H9 (cell line): ENCODE data around the gene HYAL3. TPM values are rescaled to one million over a fixed set of nuclear protein-coding genes. Genes with fewer than 3 reads are reported as not detected.

Source experiments
- DNase-seq: peaks from one replicate; pipeline ENCODE4 v3.0.0-alpha.2; 2017
- H2AFZ ChIP-seq: one replicate; pipeline ENCODE4 v1.6.1; 2013; ENCODE audit warnings: mild to moderate bottlenecking, low read length, control low read depth, moderate library complexity
- H2AK5ac ChIP-seq: 2 replicates; pipeline ENCODE4 v1.6.1; 2013; ENCODE audit warnings: low read length, control low read depth, mixed read lengths; ENCODE audit not compliant: insufficient read length
- H2BK120ac ChIP-seq: one replicate; pipeline ENCODE4 v1.6.1; 2013; ENCODE audit warnings: low read depth, mild to moderate bottlenecking, low read length, control low read depth, inconsistent platforms; ENCODE audit not compliant: poor library complexity, severe bottlenecking
- H2BK12ac ChIP-seq: 2 replicates; pipeline ENCODE4 v1.6.1; 2013; ENCODE audit warnings: low read length, control low read depth, mixed read lengths, low read depth; ENCODE audit not compliant: insufficient read length
- H2BK15ac ChIP-seq: 2 replicates; pipeline ENCODE4 v1.6.1; 2013; ENCODE audit warnings: low read depth, low read length, control low read depth
- H2BK20ac ChIP-seq: one replicate; pipeline ENCODE4 v1.6.1; 2013; ENCODE audit warnings: low read depth, mild to moderate bottlenecking, low read length, control low read depth, inconsistent platforms; ENCODE audit not compliant: poor library complexity, severe bottlenecking
- H2BK5ac ChIP-seq: 2 replicates; pipeline ENCODE4 v1.6.1; 2013; ENCODE audit warnings: low read length, control low read depth, mixed read lengths; ENCODE audit not compliant: insufficient read length
- H3K14ac ChIP-seq: 2 replicates; pipeline ENCODE4 v1.6.1; 2013; ENCODE audit warnings: low read length, control low read depth; ENCODE audit not compliant: insufficient read depth
- H3K18ac ChIP-seq: 2 replicates; pipeline ENCODE4 v1.6.1; 2013; ENCODE audit warnings: low read depth, mild to moderate bottlenecking, mixed read lengths, low read length, control low read depth; ENCODE audit not compliant: insufficient read length
- H3K23ac ChIP-seq: 2 replicates; pipeline ENCODE4 v1.6.1; 2013; ENCODE audit warnings: low read length, control low read depth, mixed read lengths, low read depth; ENCODE audit not compliant: insufficient read length
- H3K23me2 ChIP-seq: 2 replicates; pipeline ENCODE4 v1.6.1; 2013; ENCODE audit warnings: low read depth, mild to moderate bottlenecking, mixed read lengths, low read length, control low read depth; ENCODE audit not compliant: insufficient read length, poor library complexity, severe bottlenecking
- H3K27ac ChIP-seq: 2 replicates; pipeline ENCODE4 v1.5.1; 2013; ENCODE audit warnings: low read length, control low read depth, mixed read lengths, low read depth; ENCODE audit not compliant: insufficient read length
- H3K27me3 ChIP-seq: 2 replicates; pipeline ENCODE4 v1.6.1; 2013; ENCODE audit warnings: low read length, control low read depth, inconsistent platforms; ENCODE audit not compliant: insufficient read depth
- H3K4ac ChIP-seq: 2 replicates; pipeline ENCODE4 v1.6.1; 2013; ENCODE audit warnings: low read depth, mild to moderate bottlenecking, control low read depth, inconsistent platforms, low read length, moderate library complexity
- H3K4me1 ChIP-seq: 2 replicates; pipeline ENCODE4 v1.6.1; 2013; ENCODE audit warnings: low read length, control low read depth, inconsistent platforms; ENCODE audit not compliant: insufficient read depth
- H3K4me2 ChIP-seq: 2 replicates; pipeline ENCODE4 v1.6.1; 2013; ENCODE audit warnings: low read length, control low read depth, mixed read lengths; ENCODE audit not compliant: insufficient read length, insufficient read depth
- H3K56ac ChIP-seq: 2 replicates; pipeline ENCODE4 v1.6.1; 2013; ENCODE audit warnings: low read depth, mild to moderate bottlenecking, mixed read lengths, low read length, control low read depth; ENCODE audit not compliant: insufficient read length
- H3K79me1 ChIP-seq: 2 replicates; pipeline ENCODE4 v1.6.1; 2013; ENCODE audit warnings: low read depth, mild to moderate bottlenecking, moderate library complexity, low read length, control low read depth, inconsistent platforms; ENCODE audit not compliant: insufficient read depth, poor library complexity, severe bottlenecking
- H3K79me2 ChIP-seq: 2 replicates; pipeline ENCODE4 v1.6.1; 2013; ENCODE audit warnings: low read length, control low read depth, inconsistent platforms; ENCODE audit not compliant: insufficient read depth
- H3K9ac ChIP-seq: 2 replicates; pipeline ENCODE4 v1.6.1; 2013; ENCODE audit warnings: low read length, control low read depth, mixed read lengths; ENCODE audit not compliant: insufficient read length; ENCODE audit errors: extremely low read depth
- H3K9me3 ChIP-seq: one replicate; pipeline ENCODE4 v1.6.1; 2013; ENCODE audit warnings: low read depth, low read length, inconsistent platforms; ENCODE audit not compliant: control insufficient read depth
- H3T11ph ChIP-seq: one replicate; pipeline ENCODE4 v1.6.1; 2013; ENCODE audit warnings: mild to moderate bottlenecking, low read length, control low read depth, inconsistent platforms
- H4K20me1 ChIP-seq: one replicate; pipeline ENCODE4 v1.6.1; 2013; ENCODE audit not compliant: control insufficient read depth, insufficient read length, insufficient read depth
- H4K5ac ChIP-seq: 2 replicates; pipeline ENCODE4 v1.6.1; 2013; ENCODE audit warnings: low read depth, mild to moderate bottlenecking, mixed read lengths, low read length, control low read depth; ENCODE audit not compliant: insufficient read length
- H4K8ac ChIP-seq: replicated peaks from 2 replicates; pipeline ENCODE4 v1.6.1; 2013; ENCODE audit warnings: low read length, control low read depth, mixed read lengths, low read depth; ENCODE audit not compliant: insufficient read length
- H4K91ac ChIP-seq: 2 replicates; pipeline ENCODE4 v1.6.1; 2013; ENCODE audit warnings: low read depth, mild to moderate bottlenecking, moderate library complexity, mixed read lengths, low read length, control low read depth; ENCODE audit not compliant: insufficient read length
- H3K27ac Mint-ChIP-seq, 3 experiments: 2 replicates in 2 of 3; 3 replicates in 1 of 3; pipeline ENCODE4 v1.8.0; 2020 to 2021; ENCODE audit warnings: mixed read lengths in 3 of 3, mild to moderate bottlenecking in 1 of 3, moderate library complexity in 1 of 3
- H3K27me3 Mint-ChIP-seq: 2 replicates; pipeline ENCODE4 v1.8.0; 2021; ENCODE audit warnings: low read depth, mild to moderate bottlenecking, moderate library complexity, mixed read lengths
- H3K36me3 Mint-ChIP-seq, 3 experiments: 2 replicates in 2 of 3; 3 replicates in 1 of 3; pipeline ENCODE4 v1.8.0; 2020 to 2021; ENCODE audit warnings: low read depth in 3 of 3, mixed read lengths in 3 of 3; ENCODE audit not compliant: insufficient read depth in 1 of 3
- H3K4me1 Mint-ChIP-seq, 2 experiments: 2 replicates each; pipeline ENCODE4 v1.8.0; 2020; ENCODE audit warnings: mixed read lengths in 2 of 2
- H3K4me3 Mint-ChIP-seq, 2 experiments: 2 replicates in 1 of 2; 3 replicates in 1 of 2; pipeline ENCODE4 v1.8.0; 2020 to 2021; ENCODE audit warnings: mild to moderate bottlenecking in 2 of 2, mixed read lengths in 2 of 2, moderate library complexity in 1 of 2
- H3K9me3 Mint-ChIP-seq, 2 experiments: 2 replicates in 1 of 2; 3 replicates in 1 of 2; pipeline ENCODE4 v1.8.0; 2020; ENCODE audit warnings: mild to moderate bottlenecking in 2 of 2, mixed read lengths in 2 of 2, moderate library complexity in 1 of 2
- CTCF ChIP-seq: fragments of 200-600 bp; sonication (generic); conservative IDR thresholded peaks from 3 replicates; pipeline ENCODE4 v1.8.0; 2021; ENCODE audit warnings: antibody characterized with exemption, mild to moderate bottlenecking
- WGBS: extraction: QIAGEN DNeasy Blood & Tissue Kit; methylation state at CpG from one replicate; pipeline ENCODE4 v1.1.7; 2013; ENCODE audit warnings: missing lambda C conversion rate, low lambda C conversion rate, mixed read lengths; ENCODE audit not compliant: insufficient read length; ENCODE audit errors: extremely low coverage; 5-methylcytosine and 5-hydroxymethylcytosine counted together
- total RNA-seq: library from RNA; stranded (reverse); gene quantifications from 2 replicates; pipeline ENCODE4 v1.2.1, GENCODE V29; 2021

HYAL3 gene
- total RNA-seq, 1 experiment from 2014 or later: 3.1 TPM

GRCh38 chr3:50279255-50280016 is 19.8 kb downstream of the HYAL3 start:
- H3K27me3 Mint-ChIP-seq: peaks cover 45% of the 10 kb centered on the region
- Histone ChIP-seq H3K4ac (no peak overlapping the region), H3K23ac (no peak overlapping the region), H3K9ac (no peak overlapping the region), H3K4me2 (no peak overlapping the region), H3K14ac (no peak overlapping the region), H3K18ac (no peak overlapping the region), H3K23me2 (peaks cover 6% of the 10 kb centered on the region), H3K56ac (no peak overlapping the region), H2BK20ac (no peak overlapping the region), H2BK15ac (no peak overlapping the region), H2BK5ac (no peak overlapping the region), H3K27me3 (peaks cover 3% of the 10 kb centered on the region; the same call in 1 of the 2 replicates), H4K91ac (no peak overlapping the region), H3K4me1 (no peaks in the 10 kb centered on the region), H3K79me1 (no peaks in the 10 kb centered on the region), H3K79me2 (no peaks in the 10 kb centered on the region), H4K5ac (no peak overlapping the region), H4K20me1 (no peaks in the 10 kb centered on the region), H2AFZ (no peak overlapping the region), H2BK120ac (no peak overlapping the region), H2AK5ac (no peak overlapping the region), H3K9me3 (no peaks in the 10 kb centered on the region), H2BK12ac (no peak overlapping the region), H3T11ph (no peak overlapping the region), H3K27ac (no peak overlapping the region), H4K8ac (no peak overlapping the region)
- H3K9me3 Mint-ChIP-seq: no peaks in the 10 kb centered on the region
- peak overlapping the region in 1 of 3 experiments; percentile 34; a peak in 1 of 7 replicates for H3K27ac Mint-ChIP-seq
- DNase-seq: no peak
- no peak overlapping the region for H3K4me3 Mint-ChIP-seq
- WGBS: no CpG with 5 or more reads among the region's 8 CpGs
- no peaks in the 10 kb centered on the region; a peak in 1 of 7 replicates for H3K36me3 Mint-ChIP-seq
- TF ChIP-seq CTCF: no peak
- peaks cover 15 to 17% of the 10 kb centered on the region in 2 experiments for H3K4me1 Mint-ChIP-seq
